ACHN (cell line): ENCODE results near the gene COL11A2.

Experiments
- DNase-seq: peaks from one replicate; pipeline ENCODE4 v3.0.0-alpha.2; 2015
- in situ Hi-C: cut with HindIII; loops from 2 replicates; pipeline ENCODE4 v1.10.0; 2017; ENCODE audit warnings: low sequenced_read_pairs, low pct_ligation_motif_present, low pct_unique_long_range_greater_than_20kb

COL11A2 gene

DNA sequence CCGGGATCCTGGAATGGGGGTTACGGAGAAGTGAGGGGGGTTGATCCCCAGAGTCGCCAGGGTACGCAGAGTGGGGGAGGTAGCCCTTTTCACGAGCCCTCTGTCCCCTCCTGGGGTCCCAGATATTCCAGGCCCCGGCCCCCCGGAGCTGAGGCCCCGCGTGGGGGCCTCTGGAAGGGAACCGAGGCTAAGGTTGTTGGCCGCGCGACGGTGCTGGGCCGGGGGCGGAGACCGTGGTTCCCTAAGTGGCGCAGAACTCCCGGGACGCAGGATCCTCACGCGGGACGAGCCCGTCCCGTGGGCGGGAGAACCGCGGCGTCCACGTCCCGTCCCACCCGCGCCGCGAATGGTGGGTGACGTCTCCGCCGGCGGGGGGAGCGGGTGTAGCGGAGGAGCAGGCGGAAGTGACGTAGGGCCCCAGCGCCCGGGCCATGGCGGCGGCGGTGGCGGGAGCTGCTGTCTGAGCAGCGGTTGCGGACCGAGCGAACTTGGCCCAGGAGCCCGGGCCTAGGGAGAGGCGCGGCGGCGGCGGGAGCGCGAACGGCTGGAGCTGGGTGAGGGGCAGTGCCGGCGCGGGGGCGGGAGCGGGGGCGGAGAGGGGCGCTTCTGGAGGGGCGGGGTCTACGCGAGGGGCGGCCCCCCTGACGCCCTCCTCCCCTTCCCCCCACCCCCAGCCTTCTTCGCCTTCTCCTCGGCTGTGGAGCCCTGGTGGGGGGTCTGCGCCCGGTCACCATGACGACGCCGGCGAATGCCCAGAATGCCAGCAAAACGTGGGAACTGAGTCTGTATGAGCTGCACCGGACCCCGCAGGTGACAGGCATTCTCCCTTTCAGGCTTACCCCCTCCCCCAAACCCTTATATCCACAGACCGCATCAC is 16.1 kb upstream of the COL11A2 start, which contains the start of gene RING1:
RING1 (plus strand) TSS at position 410 of the 877 bp plus-strand sequence; CDS start at position 733, 323 bp downstream.
- in situ Hi-C loops, result no loop called here
- DNase-seq, result peak; percentile 67

DNA sequence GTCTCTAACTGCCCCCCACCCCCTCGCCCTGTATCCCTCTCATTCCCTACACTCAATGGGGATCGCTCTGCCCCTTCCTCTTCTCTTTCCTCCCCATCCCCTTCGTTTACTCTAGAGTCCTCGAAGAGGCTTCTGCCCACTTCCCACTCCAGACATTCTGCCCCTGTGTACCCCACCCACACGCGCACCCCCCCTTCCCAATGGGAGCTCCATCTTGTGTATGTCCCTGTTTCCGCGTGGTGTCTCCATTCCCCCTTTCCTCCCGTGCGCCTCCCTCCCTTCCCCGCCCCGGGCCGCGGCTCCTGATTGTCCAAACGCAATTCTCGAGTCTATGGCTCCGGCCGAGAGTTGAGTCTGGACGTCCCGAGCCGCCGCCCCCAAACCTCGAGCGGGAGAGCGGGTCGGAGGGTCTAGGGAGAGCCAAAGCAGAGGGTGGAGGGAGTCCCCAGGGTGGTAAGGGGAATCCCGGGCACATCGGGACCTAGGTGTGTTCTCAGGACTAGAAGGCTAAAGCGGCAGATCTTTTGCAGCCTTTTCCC is 15.4 kb upstream of the COL11A2 start:
- peak; percentile 58 for DNase-seq
- in situ Hi-C loops, result no loop called here

DNA sequence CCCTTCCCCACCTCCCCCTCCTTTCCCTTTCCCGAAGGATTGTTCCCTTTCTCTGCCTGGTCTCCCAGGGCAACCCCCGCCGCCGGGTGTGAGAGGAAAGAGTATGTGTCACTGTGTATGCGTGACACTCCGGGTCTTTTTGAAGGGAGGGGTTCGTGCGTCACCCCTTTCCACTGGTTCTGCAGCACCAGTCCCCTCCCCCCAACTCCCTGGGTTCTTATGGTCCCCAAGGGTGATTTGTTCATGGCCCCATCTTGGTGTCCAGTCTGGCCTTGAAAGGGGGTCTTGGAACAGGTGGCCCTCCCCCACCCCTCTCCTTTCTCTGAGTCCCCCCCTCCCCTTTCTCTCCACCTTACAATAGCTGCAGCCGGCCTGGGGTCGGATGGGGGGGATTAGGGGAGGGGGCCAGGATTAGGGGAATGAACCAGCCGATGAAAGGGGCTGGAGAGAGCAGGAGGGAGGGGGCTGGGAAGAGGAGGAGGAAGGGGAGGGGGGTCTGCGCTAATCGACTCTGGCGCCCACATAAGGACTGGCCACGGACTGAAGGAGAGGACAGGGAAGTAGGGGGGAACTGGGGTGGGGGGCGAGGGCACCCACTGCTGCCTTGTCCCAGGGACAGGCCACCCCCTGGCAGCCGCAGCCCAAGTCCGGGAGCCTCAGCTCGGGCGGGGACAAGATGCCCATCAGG is 14.7 kb upstream of the COL11A2 start:
- DNase-seq, result no peak
- in situ Hi-C loops, result no loop called here

DNA sequence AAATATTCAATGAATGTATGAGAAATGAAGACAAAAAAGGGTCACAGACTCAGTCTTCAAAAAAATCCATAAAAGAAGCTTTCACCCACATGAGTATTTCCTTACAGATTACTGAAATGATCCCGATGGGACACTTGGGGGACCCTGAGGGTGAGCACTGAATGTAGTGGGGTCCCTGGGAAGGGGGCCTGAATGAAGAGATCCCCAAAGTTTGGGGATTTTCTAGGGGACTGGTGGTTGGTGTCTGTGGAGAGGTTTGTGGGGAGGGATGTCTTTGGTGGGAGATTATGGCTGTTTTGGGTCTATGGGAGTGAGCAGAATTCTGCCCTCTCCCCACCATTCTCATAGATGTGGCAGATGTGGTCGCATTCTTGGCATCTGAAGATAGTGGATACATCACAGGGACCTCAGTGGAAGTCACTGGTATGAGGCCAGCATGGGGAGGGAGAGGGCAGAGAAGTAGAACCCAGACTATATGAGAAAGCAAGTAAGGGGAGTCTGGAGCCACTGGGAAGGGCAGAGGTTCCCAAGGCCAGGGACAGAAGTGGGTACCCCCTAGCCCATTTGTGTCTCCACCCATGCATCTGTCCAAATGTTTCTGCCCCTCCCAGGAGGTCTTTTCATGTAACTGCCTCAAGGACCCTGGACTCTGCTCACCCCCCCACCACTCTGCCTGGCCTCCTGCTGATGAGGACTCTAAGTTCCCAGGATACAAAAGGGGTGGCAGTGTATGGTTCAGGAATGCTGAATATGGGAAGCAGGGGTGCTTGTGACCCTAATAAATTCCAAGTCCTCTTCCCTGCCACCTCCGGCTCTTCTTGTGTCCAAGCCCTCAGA is 14.0 kb upstream of the COL11A2 start:
- in situ Hi-C loops, result no loop called here
- no peak for DNase-seq

DNA sequence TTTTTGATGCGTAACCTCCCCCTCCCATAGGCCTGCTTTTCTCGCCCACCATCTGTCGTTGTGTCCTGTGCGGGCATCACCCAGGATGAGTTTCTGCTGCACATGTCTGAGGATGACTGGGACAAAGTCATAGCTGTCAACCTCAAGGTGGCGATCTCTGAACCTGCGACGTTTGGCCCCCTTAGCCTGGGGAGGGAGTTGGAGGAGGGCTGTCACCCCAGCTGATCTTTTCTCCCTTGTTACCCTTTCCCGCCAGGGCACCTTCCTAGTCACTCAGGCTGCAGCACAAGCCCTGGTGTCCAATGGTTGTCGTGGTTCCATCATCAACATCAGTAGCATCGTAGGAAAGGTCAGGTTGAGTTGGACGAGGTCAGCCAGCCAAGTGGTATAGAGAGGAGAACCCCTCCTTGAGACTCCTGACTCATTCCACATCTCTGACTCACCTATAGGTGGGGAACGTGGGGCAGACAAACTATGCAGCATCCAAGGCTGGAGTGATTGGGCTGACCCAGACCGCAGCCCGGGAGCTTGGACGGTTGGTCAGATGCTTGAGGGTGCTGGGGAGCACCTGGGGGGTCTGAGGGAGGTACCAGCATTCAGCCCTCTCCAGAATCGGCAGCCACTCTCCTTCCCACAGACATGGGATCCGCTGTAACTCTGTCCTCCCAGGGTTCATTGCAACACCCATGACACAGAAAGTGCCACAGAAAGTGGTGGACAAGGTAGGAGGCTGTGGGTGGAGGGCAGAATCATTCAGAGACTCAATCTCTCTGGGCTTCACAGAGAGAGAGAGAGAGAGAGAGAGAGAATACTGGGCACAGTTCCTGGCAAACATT is 13.1 kb upstream of the COL11A2 start:
- peak; percentile 94 for DNase-seq
- in situ Hi-C loops, result no loop called here

DNA sequence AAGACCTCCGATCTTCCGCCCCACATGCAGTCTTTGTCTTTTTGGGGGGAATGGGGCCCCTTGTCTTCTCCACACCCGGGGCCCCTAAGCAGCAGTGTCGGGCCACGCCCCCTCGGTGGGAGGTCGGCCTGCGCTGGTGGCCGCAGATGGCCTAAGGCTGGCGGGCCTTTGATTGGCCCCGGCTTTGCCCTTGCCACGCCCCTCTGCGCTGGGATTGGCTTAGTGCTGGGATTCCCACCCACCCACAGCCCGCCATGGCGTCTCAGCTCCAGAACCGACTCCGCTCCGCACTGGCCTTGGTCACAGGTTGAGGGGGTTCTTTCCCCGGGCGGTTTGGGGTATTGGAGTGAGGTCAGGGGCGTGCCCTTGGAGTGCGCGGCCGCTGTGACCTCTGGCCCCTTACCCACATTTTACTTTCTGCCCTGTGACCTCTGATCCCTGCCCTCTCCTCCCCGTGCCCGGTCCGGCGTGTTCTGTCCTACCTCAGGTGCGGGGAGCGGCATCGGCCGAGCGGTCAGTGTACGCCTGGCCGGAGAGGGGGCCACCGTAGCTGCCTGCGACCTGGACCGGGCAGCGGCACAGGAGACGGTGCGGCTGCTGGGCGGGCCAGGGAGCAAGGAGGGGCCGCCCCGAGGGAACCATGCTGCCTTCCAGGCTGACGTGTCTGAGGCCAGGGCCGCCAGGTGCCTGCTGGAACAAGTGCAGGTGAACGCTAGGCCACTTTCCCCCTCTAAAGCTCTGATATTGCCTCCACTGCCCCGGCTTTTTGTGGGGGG is 12.3 kb upstream of the COL11A2 start, which contains the start of gene HSD17B8:
HSD17B8 (plus strand) TSS at position 241 of the 776 bp plus-strand sequence; CDS start at position 255, 14 bp downstream.
- peak; percentile 91 for DNase-seq
- in situ Hi-C loops, result no loop called here

DNA sequence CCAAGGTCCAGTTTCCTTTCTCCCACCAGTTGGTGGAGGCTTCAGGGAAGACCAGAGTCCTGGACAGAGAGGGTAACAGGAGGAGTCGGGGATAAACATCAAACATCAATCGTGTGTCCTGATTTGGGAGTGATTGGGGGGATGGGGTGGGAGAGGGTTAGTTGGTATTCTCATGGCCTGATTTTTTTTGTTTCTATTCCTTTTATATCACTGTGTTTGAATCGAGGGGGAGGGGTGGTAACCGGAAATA is 11.8 kb upstream of the COL11A2 start:
- in situ Hi-C loops, result no loop called here
- DNase-seq, result no peak

DNA sequence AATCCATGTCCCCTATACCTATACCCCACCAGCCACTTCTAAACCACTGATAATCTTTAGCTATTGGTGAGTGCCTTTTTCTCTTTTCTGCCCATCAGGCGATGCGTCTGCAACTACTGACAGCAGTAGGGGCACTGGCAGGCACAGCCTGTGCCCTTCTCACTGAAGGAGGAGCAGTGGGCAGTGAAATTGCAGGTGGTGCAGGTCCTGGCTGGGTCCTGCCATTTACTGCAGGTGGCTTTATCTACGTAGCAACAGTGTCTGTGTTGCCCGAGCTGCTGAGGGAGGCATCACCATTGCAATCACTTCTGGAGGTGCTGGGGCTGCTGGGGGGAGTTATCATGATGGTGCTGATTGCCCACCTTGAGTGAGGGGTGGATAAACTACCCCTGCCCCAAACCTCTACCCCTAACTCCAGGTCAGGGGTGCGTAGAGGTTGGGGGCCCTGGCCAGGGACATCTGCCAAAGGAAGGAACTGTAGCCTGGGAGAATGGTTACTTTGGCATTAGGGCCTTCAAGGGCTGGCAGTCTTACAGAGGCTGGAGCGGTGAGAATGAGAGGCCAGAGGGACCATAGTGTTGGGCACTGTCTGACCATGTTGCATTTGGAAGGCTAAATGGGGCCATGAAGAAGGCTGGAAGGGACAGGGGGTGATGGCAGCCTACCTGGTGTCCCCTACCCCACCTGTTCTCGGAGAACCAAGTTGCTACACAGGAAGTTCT is 11.3 kb upstream of the COL11A2 start:
- no peak for DNase-seq
- in situ Hi-C loops, result no loop called here

DNA sequence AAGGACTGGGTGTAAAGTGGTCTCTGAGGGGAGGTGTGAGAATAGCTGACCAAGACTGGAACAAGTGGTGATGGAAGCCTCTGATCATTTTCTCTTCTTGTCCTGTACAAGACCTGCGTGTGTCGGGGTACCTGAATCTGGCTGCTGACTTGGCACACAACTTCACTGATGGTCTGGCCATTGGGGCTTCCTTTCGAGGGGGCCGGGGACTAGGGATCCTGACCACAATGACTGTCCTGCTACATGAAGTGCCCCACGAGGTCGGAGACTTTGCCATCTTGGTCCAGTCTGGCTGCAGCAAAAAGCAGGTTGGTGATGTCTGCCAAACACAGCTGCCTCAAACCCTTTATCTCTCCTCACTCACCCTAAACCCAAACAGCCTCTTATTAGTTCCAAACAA is 10.5 kb upstream of the COL11A2 start:
- no peak for DNase-seq
- in situ Hi-C loops, result no loop called here

DNA sequence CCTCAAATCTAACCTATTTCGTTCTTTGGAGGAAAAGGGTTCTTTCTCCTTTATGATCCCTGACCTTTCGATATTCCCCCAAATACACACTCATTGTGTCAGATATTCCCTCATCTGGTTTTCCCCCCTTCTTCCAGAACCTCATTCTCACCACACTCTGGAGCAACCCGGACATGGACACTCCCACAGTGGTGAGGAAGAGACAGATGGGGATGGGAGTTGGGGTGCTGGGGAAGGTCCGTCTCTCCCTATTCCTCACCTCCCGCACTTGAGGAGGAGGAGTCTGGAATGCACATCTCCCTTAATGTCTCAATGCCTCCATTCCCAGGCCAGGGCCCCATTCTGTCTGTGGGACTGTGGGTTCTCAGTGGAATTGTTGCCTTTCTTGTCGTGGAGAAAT is 9.7 kb upstream of the COL11A2 start:
- in situ Hi-C loops, result no loop called here
- no peak for DNase-seq

DNA sequence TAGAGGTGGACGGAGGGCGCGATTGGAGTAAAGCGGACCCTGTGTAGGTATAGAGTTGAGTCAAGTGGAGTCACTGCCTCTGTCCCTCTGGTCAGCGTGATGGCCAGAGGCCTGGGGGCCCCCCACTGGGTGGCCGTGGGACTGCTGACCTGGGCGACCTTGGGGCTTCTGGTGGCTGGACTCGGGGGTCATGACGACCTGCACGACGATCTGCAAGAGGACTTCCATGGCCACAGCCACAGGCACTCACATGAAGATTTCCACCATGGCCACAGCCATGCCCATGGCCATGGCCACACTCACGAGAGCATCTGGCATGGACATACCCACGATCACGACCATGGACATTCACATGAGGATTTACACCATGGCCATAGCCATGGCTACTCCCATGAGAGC is 8.9 kb upstream of the COL11A2 start:
- DNase-seq, result no peak
- in situ Hi-C loops, result no loop called here

DNA sequence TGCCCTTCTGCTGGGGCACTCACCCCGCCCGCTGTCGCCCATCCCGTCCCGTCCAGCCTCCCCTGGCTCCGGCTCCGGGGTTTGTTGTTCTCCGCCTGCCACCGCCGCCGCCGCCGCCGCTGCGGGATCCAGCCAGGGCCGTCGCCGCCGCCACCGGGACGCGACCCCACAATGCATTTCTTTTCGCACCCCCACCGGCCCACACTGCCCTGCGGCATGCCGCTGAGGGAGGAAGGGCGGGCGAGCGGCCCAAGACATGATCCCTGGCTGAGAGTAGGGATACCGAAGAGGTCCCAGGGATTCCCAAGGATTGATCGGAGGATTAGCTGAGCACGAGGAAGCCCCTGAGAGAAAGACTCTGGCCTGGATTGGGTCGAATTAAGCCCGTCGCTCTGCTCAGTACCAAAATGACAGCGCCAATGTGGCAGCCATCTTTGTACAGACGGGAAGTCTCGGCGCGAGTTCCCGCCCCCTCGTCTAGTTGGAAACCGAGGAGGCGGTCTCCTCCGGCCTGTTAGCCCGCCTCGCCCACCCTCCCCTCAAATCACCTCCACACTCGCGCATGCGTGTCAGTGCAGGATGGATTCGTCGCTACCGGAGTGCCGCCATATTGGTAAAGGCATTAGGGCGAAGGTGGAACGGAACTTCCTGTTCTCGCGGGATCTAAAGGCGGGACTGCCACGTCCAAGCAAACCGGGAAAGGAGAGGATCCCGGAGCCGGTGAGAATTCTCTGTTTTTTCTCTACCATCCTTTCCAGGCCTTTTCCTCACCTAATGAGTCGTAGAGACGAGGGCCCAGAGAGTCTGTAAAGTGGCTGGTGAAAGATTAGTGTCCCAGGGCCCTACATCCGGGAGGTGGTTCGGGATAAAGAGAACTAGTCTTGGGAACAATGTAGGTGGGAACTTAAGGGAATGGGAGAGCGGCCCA is 8.2 kb upstream of the COL11A2 start, which contains the start of the genes RXRB and SLC39A7:
RXRB (minus strand) TSS at position 447 of the 928 bp plus-strand sequence; CDS start at position 258, 189 bp downstream.
SLC39A7 (plus strand) TSS at position 649 of the 928 bp plus-strand sequence. CDS start 379 bp downstream, outside the sequence.
- in situ Hi-C loops, result no loop called here
- DNase-seq, result peak; percentile 98

DNA sequence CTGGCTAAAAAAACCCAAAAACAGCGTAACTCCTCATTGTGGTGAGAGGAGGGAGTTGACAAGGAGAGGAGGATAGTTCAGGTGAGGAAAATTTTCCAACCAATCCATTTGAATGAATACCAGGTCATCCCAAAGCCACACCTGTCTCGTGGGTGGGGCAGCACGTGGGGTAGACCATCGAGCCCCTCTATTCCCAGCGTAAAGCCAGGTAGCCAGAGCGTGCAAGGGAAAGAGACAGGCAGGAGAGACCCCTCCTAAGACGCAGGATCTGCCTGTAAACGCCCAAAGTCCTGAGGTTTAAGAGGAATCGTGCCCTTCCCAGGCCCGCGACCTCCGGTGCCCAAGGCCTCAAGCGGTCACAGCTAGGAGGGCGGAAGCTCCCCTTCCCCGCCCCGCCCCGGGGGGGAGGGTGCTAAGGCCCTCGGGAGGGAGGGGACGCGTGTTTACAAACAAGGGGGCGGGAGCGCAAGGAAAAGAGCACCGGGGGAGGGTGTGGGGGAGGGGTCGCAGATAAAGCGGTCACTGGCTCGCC is 7.5 kb upstream of the COL11A2 start:
- in situ Hi-C loops, result no loop called here
- DNase-seq, result peak; percentile 70

DNA sequence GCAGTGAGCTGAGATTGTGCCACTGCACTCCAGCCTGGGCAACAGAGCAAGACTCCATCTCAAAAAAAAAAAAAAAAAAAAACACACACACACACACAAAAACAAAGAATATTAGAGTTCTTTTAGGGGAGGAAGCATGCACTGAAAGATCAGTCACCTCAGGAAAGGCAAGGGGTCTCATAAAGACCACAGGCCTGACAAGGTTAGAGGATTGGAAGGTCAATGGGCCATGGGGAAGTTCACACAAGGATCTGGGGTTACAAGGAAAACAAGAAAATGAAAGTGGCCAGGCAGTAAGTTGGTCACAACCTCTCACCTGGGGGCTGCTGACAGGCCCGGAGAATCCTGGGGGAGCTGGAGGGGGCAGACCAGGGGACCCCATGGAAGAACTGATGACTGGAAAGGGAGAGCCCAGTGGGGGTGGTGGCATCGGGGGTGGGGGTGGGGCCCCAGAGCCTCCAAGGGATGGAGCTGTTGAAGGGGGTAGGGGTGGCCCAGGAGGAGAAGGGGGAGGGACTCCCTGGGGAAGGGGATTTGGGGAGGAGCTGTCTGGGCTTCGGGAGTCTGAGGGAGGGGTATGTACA is 6.7 kb upstream of the COL11A2 start:
- no peak for DNase-seq
- in situ Hi-C loops, result no loop called here
